Panc1 (cell line): ENCODE measurements around the gene CSMD2.

ENCODE experiments used
- CTCF ChIP-seq: fragments of 450-650 bp; IDR thresholded peaks from 2 replicates; pipeline ENCODE4 v1.5.1; 2017; ENCODE audit warnings: mild to moderate bottlenecking
- POLR2AphosphoS5 ChIP-seq: IDR thresholded peaks from 2 replicates; pipeline ENCODE4 v1.6.1; 2012; ENCODE audit warnings: mild to moderate bottlenecking, low read depth, low read length, moderate library complexity
- SIN3A ChIP-seq: IDR thresholded peaks from 2 replicates; pipeline ENCODE4 v1.6.1; 2012; ENCODE audit warnings: low read depth, mild to moderate bottlenecking, low read length, moderate library complexity, borderline replicate concordance; ENCODE audit not compliant: insufficient read depth
- TCF7L2 ChIP-seq: IDR thresholded peaks from 2 replicates; pipeline ENCODE4 v1.6.1; 2011; ENCODE audit warnings: mild to moderate bottlenecking, low read depth, low read length, inconsistent platforms

- TF ChIP-seq SIN3A (no peak), CTCF (no peak), POLR2AphosphoS5 (no peak), TCF7L2 (no peak)
Measured at GRCh38 chr1:33516428-33516827, 648.6 kb downstream of the CSMD2 start.
